GM21529 (cell line): ENCODE measurements around the gene LCE3A.
"Not testable (repeated sequence)": the region's sequence is repeated elsewhere in the genome, so short reads cannot be mapped to it uniquely, and the experiment has no call there.

Experiments used
- ATAC-seq: cut with Tn5 transposase; IDR thresholded peaks from one replicate; pipeline ENCODE4 v1.9.1; 2021; ENCODE audit not compliant: unreplicated experiment

Gene LCE3A

GRCh38 chr1:152622803-152623202 is at the start of gene LCE3A:
LCE3A (minus strand) TSS chr1:152623103; CDS start chr1:152623103, 0 bp downstream.
- ATAC-seq = no peak

DNA sequence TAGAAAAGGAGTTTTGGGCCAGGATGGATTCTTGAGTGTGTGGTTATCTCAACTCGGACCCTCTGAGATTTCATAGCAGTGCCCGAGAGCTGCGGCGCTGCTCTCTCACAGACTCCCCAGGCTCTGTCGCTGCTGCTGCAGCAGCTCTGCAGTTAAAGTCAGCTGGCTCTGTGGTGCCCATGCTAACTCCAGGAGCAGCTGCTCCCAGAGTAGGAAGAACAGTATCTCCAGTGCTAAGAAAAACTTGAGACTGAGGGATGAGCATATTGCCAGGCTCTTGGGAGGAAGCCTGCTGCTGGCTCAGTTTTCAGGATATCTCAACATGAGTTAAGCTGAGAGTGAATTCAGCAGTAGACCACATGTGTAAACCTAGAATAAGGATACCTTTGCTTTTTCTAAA is 44.7 kb upstream of the LCE3A start:
- ATAC-seq = no peak

DNA sequence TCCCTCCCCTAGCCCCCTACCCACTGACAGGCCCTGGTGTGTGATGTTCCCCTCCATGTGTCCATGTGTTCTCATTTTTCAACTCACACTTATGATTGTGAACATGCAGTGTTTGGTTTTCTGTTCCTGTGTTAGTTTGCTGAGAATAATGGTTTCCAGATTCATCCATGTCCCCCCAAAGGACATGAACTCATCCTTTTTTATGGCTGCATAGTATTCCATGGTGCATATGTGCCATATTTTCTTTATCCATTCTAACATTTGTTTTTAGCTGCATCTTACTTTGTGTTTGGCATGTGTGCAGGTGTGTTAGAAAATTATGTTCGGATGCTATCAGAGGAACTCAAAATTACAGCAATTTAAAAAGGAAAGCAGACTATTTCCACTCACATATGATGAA is 43.3 kb upstream of the LCE3A start:
- not testable (repeated sequence) for ATAC-seq

DNA sequence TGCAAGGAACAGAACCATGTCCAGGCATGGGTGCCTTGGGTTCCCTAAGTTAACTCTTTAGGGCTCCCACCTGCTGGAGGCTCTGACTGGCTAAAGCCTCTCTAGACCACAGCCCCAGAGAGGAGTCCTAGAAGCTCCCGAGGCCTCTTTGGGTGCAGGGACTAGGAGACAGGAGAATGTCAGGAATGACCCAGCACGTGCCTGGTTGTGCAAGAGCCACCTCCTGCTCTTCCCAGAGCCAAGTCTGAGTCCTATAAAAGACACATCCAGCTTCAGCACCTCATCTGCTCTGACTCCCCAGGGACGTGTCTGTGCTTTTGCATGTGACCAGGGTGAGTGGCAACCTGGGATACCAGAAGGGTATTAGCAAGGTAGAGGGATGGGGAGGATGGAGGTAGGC is 40.2 kb upstream of the LCE3A start, which contains the start of gene LCE2D:
LCE2D (plus strand) TSS at position 283 of the 400 bp plus-strand sequence. CDS start 726 bp downstream, outside the sequence.
- no peak for ATAC-seq

DNA sequence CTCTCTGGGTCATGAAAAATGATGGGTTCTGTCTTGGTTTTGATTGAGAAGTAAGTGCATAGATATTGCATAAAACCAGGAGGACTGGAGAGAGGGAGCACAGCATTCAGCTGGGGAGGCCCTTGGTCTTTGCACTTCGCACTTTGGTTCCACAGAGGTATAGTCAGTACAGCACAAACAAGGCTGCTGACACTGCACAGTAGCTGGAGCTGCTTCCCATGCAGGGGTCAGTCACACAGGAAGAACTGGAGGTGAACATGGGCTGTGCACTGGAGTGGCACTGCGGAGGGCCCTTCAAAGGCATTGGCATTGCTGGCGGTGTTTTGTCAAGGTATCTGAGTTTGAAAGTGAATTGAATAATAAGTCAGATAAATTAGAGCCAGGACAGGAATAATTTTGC is 35.7 kb upstream of the LCE3A start:
- no peak for ATAC-seq

DNA sequence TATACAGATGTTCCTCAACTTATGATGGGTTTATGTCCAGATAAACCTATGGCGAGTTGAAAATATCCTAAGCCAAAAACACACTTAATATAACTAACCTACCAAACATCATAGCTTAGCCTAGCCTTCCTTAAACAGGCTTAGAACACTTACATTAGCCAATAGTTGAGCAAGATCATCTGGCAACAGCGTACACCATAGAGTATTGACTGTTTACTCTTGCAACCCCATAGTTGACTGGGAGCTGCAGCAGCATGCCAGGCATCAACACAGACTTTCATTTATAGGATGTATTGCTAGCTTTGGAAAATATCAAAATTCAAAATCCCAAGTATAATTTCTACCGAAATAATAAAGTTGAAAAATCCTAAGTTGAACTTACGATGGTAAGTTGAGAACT is 34.8 kb upstream of the LCE3A start:
- no peak for ATAC-seq

DNA sequence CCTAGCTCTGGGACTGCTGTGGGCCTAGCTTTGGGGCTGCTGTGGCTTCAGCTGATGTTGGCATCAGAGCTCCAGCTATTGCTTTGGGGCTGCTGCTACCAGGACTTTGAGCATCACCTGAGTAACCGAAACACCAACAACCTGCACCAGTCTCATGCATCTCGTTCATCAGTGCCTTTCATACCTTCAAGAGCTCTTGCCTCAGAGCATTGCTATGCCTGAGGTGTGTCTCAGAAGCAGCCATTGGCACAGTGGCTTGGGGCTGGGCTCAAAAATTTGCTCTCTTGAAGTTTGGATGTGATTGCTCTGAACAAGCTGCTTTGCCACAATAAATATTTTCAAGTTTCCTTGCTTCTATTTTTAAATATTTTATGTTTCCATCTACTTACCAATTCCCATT is 33.6 kb upstream of the LCE3A start:
- ATAC-seq = no peak

DNA sequence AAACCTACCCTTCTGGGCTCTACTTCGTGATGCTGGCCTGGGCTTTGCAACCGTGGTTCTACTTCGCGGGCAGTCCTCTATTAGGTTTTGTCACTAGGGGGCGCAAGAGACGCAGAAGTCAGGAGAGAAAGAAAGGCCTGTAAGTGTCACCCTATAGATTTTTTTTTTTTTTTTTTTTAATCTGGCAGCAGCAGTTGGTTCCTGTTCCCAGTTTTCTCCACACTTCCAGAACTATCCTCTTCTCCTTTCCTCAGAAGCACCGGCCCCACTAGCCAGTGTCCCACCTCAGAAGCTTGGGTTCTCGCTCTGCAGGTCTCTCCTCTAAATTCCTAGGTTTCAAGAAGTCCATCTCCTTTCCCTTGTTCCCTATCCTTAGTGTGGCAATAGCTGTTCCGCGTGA is 31.2 kb upstream of the LCE3A start:
- ATAC-seq = no peak

DNA sequence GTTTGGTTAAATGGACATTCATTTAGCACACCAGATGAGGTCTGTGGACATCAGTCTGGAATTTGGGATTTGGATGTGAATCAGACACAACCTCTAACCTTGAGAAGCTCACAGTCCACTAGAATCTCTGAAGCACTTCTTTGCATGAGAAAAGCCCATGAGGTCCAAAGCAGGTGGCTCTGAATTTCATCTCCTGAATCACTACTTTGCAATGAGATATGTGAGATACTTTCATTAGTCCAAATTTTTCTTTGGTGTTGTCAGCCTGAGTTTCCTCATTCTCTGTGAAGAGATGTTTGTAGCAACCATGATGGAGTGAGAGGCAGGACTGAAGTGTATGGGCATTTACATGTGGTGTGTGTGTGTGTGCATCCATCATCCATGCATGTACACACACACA is 23.8 kb upstream of the LCE3A start:
- no peak for ATAC-seq

- ATAC-seq = no peak
Measured at GRCh38 chr1:152645146-152645545, 22.2 kb upstream of the LCE3A start.

GRCh38 chr1:152643945-152644344 is 21.0 kb upstream of the LCE3A start:
- no peak for ATAC-seq

DNA sequence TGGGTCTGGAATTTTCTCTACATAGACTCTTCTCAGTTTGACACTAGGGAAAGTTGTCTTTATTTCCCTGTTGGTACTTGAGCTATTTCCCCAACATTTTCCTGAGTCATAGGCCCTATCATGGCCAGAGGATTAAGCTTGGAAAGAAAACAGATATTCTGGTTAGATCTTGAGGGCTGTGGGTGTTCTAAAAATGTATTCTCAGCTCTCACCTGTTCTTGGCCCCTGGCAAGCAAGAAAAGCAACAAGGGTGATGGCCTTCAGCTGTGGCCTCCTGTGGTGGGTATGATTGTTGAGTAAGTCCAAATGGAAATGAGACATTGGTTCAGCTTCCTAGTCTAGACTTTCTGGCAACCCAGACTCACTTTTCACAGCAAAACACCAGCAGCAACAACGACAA is 17.4 kb upstream of the LCE3A start:
- ATAC-seq = no peak

DNA sequence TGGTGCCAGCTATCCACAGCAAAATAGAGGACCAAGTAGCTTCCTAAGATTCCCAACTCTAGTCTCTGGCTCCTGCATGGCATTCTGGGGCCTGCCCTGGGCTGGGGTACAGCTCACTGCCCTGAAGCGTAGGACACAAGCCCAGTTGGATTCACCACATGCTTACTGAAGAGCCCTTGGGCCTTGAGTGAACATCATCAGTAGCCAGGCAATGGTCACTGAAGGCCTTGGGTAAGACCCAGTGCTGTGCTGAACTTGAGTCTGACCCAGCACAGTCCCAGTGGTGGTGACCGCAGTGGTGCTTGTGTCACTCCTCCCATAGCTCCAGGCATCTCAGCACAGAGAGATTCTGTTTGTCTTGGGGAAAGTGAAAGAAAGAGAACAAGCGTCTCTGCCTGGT is 7.7 kb upstream of the LCE3A start:
- ATAC-seq = no peak

- ATAC-seq = no peak
Measured at GRCh38 chr1:152626744-152627143, 3.8 kb upstream of the LCE3A start.

DNA sequence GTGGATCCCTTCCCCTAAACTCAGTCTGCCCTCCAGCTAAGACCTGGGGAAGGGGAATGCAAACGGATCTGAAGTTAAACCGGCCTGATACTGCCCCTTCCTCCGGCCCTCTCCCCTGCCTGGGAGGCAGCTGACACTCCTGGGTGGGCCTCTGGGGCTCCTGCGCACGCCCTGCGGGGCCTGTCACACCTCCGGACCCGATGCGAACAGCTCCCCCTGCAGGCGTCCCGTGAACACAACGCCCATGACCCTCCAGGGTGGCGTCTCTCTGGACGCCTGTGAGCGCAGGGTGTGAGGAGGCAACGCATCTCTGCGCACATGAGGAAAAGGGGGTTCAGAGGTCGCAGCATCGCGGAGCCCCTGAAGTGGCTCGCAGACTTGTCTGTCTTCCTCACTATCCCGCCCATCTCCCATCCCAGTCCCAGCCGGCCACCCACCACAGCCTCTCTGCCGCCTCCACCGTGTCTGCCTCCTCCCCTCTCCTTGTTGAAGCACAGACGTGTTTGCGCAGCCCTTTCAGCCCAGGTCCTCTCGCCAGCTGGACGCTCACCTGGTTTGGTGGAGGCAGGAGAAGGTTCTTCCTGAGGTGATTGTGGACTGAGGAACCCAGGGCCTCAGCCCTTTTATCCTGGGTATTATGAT is 421 bp upstream of the LCE3A start:
- ATAC-seq = no peak

DNA sequence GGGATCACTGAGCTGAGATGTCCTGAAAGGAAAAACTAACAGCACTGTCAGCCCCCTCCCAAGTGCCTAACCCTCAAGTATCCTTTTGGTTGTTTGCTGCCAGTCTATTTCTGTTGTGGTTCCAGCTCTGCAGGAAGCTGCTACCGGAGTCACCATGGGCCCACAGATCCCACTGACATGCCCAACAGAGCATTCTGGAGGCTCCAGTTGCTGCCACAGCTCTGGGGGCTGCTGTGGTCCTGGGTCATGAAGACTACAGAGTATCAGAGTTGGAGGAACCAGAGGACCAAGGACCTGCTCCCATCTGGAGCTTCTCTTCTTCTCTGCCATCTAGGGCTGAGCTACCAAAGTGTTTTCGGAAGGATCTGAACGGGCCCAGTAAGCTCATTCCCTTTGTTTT is 910 bp downstream of the LCE3A start:
- ATAC-seq = no peak

- no peak for ATAC-seq
Measured at GRCh38 chr1:152613511-152613910, 9.4 kb downstream of the LCE3A start, which contains the start of gene LCE3B. LCE3B (plus strand) TSS chr1:152613811; CDS start chr1:152613811, 0 bp downstream.

GRCh38 chr1:152599934-152600333 is 23.0 kb downstream of the LCE3A start, which contains the start of gene LCE3C:
LCE3C (plus strand) TSS chr1:152600234; CDS start chr1:152600732, 498 bp downstream.
- no peak for ATAC-seq

DNA sequence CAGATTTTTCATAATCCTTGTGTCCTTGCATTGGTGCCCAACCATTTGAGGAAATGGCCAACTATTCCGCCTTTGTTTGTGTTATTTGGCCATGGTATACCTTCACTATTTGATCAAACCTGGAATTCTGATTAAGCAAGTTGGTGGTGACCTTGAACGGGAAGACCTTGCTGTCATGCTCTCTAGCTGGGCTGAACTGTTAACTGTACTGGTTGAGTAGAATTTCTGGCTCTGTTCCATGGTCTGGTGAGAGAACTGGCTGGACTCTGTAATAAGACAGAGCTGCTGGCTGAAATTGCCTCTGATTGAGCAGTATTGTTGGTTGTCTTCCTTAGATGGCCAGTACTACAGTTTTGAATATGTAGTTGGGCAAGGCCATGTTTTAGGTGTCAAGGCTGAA is 25.9 kb downstream of the LCE3A start:
- no peak for ATAC-seq

DNA sequence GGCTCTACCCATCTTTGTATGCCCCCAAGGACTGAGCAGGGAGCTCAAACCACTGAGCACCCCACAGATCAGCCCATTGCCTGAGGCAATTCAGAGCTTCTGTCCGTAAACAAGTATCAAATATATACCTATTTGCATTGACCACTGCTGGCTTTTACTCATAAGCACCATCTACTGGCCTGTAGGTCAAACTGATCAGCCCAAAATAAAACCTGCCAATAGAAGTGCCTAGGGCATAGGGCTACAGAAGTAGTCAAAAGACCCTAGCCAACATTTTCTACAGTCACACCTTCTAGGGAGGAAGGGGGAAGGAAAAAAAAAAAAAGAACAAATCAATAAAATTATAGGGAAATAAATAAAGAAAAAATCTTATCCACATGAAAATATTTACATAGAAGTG is 37.3 kb downstream of the LCE3A start:
- ATAC-seq = no peak

DNA sequence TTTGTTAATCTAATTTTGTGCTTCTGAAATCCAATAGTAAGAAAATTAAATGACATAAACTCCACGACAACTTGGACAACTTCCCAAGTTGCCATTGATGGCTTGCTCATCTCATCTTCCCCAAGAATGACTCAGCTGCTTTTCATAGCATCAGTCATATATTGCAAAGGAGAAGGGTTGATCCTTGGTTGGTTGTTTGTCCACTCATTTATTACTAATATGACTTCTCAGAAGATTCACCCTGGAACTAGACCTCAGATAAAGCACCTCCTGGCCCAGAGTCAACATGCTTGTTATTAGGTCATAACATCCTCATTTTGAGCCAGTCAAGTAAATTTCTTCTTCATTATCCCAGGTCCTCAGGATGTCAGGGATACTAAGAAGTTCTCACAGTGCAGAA is 40.3 kb downstream of the LCE3A start:
- no peak for ATAC-seq

DNA sequence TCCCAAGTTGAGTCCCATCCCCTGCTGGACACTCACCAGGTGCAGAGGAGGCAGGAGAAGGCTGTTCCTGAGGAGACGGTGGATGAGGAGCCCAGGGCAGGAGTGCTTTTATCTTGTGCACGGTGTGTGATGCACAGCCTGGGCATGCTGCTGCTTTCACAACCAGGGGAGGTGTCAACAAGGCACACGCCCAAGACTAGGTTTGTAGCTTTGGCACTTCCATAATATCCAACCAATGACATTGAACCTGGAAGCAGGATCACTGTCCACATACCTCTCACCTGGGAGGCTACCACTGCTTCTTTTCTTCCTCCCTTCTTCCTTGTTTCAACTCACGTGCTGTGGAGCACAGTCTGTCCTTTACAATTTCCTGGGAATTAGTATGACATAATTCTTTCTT is 42.5 kb downstream of the LCE3A start, which contains the start of gene LCE3D:
LCE3D (minus strand) TSS at position 84 of the 400 bp plus-strand sequence. CDS start 580 bp downstream, outside the sequence.
- ATAC-seq = no peak

DNA sequence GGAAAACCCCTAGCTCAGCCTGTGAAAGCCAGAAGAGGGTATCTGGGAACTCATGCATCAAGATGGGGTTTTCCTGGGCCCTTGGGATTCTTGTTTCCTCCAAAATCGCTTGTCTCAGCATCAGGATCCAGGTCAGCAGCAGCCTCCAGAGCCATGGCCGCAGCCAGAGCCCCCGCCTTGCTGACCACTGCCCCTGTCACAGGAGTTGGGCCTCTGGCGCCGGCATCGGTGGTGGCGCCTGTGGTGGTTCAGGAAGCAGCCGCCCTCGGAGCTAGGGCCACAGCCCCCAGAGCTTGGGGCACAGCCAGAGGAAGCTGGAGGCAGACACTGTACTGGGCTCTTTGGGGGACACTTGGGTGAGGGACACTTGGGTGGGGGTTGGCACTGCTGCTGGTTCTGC is 43.4 kb downstream of the LCE3A start:
- ATAC-seq = not testable (repeated sequence)
